Activated CD4-positive, alpha-beta T cell treated with anti-CD3 and anti-CD28 coated beads for 48 hours (primary cell): ENCODE results near the gene FCN1.
A peak's percentile ranks its signal among the peaks of the same experiment; 100 is the strongest.
"Not testable (repeated sequence)": the region's sequence is repeated elsewhere in the genome, so short reads cannot be mapped to it uniquely, and the experiment has no call there.

Experiments used
- DNase-seq: peaks from one replicate; pipeline ENCODE4 v3.0.0-alpha.2; 2020

The FCN1 gene

GRCh38 chr9:134870746-134871662, 46.7 kb downstream of the FCN1 start:
- no peak for DNase-seq

GRCh38 chr9:134870301-134870694, 47.4 kb downstream of the FCN1 start:
- no peak for DNase-seq

DNA sequence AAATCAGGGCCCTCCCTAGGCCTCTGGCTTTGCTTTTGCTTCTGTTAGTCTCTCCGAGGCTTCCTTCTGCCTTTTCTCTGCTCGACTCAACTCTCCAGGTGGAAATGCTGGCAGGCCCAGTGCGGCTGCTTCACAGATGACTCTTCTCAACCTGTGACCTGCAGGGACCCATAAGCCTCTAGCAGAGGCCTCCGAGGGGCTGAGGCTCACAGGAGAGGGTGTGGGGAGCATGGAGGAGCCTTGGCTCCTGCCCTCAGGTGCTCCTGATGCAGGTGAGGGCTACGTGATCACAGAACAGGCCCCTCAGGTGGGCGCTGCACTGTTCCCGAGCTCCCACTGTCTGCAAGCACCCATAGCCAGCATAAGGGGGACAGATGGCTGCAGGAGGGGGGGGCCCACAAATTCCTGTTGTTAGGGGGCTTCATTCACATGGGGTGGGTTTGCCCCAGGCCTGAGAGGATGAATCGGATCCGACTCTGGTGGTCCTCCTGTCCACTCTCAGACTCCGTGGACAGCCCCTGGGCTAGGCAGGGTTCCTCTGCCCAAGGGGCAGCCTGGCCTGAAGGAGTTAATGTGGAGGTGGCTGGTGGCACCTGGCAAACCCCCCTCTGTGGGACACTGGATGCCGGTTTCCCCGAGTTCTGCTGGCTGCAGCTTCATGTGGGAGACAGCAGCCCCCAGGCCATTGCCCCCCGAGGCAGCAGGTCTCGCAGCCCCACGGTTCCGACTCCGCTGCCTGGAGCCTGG, 48.0 kb downstream of the FCN1 start:
- no peak for DNase-seq

- DNase-seq = no peak
Measured at GRCh38 chr9:134868751-134869553, 48.8 kb downstream of the FCN1 start.

GRCh38 chr9:134867917-134868750, 49.6 kb downstream of the FCN1 start:
- no peak for DNase-seq

DNA sequence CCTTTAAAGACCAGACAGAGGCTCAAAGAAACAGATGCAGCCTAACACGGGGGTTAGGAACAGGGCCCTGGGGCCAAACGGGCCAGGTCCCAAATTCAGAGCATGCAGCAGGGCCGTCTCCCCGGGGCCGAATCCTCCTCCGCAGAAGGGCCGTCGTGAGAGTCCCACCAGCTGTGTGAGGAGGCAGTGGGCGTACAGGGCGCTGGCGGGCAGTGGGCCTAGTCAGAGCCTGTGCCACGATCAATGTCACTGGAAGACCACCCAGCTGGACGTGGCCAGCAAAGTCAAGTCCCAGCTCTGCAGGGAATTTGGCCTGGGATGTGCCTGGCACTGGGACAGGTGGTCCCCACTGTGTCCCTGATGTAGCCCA, 52.9 kb downstream of the FCN1 start:
- no peak for DNase-seq

- no peak for DNase-seq
Measured at GRCh38 chr9:134863941-134864820, 53.5 kb downstream of the FCN1 start.

GRCh38 chr9:134863306-134863902, 54.3 kb downstream of the FCN1 start:
- DNase-seq = no peak

- DNase-seq = no peak
Measured at GRCh38 chr9:134861595-134862334, 55.9 kb downstream of the FCN1 start.

DNA sequence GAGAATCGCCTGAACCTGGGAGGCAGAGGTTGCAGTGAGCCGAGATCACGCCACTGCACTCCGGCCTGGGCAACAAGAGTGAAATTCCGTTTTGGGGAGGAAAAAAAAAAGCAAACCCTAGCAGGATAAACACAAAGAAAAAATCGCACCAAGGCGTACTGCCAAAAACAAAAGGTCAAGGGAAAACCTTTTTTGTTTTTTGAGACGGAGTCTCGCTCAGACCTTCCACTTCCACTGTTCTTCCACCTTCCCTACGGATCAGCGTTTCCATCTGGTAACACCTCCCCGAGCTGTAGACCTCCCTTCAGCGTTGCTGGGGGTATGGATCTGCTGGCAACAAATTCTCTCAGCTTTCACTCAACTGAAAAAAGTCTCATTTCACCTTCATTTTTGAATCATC, 57.2 kb downstream of the FCN1 start:
- no peak for DNase-seq

DNA sequence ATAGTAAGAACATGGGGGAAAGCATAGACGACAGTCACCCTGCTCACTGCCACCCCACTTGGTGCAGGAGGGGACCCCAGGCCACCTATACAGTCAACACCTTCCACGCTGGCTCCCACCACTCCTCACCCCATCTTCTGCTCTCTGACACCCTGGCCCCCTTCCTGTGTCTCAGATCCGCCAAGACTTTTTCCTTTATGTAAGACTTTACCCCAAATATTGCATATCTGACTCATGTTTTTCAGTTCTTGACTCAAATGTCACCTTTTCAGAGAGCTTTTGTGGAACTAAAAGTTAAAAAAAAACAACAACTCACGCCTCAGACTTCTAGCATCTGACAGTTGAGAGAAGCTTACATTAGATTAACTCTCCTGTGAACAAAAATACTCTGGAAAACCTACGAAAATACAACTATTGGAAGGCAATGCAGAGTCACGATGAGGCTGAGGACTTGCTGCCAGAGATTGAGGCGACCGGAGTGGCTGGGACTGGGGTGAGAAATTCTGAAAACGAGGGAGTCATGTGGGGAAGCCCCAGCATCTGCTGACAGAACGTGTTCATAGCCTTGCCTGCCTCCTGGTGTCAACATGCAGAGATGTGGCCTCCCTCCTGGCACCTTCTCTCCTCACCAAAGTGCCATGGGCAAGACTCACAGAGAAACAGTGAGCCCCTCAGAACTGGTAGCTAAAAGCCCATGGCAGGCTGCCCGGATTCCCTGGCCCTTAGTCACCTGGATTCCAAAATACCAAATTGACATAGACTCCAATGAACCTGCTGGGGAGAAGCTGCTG, 59.5 kb downstream of the FCN1 start:
- DNase-seq = peak; percentile 74

- DNase-seq = not testable (repeated sequence)
Measured at GRCh38 chr9:134857451-134857850, 60.3 kb downstream of the FCN1 start.

DNA sequence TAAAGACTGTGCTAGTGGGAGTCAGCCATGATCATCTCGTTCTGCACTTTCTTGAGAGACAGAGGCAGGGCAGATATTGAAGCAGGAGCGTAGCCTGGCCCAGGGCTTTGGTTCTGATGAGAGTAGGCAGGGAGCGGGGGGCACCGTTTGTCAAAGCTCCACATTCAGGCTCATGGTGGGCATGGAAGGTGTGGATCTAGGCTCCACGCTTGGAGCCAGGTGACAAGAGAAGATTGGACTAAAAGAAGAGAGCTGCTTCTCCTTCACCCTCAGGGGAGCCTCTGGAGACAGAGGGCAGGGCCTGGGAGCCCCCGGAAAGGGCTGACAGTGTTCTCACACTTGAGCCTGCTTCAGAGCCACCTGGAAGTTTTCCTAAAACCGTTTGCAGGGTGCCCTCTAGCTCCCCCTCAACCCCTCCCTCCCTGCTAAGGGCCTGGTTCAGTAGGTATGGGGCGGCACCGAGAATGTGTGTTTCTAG, 61.8 kb downstream of the FCN1 start:
- no peak for DNase-seq
